A549 (cell line): ENCODE data around the gene SCFD1.

Source experiments
- CTCF ChIP-seq: fragments of >200 bp; sonication (Bioruptor Twin); formaldehyde crosslinking; IDR thresholded peaks from 3 replicates; pipeline ENCODE4 v1.5.1; 2016
- POLR2A ChIP-seq: IDR thresholded peaks from 2 replicates; pipeline ENCODE4 v1.6.1; 2012; ENCODE audit warnings: mild to moderate bottlenecking, low read length
- RNF2 ChIP-seq: fragments of 200-600 bp; sonication (generic); IDR thresholded peaks from 2 replicates; pipeline ENCODE4 v1.6.1; 2016; ENCODE audit warnings: low read depth, mild to moderate bottlenecking, antibody characterized with exemption, moderate library complexity, borderline replicate concordance

DNA sequence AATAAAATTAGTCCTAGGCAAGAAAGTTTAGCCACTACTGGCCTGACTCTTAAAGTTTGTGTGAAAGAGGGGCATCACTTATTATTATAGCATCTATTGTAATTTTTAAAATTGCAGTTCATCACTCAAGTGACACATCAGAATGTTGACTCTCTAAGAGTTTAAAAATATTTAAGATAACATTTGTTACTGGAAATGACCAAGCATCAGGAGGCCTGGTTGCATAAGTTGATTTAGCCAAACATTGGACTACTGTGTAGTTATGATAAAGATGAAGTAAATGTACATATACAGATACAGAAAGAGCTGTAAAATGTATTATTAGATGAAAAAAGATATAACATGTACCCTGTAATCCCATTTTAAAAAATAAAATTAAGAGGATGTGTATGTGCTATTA lies 47.5 kb downstream of the SCFD1 start:
- TF ChIP-seq POLR2A (no peak), RNF2 (no peak), CTCF (no peak)
